Uterus (tissue), 4 donors: ENCODE results near the gene SYT12. TPM values are rescaled to one million over a fixed set of nuclear protein-coding genes. Genes with fewer than 3 reads are reported as not detected.
A peak's percentile ranks its signal among the peaks of the same experiment; 100 is the strongest.

Experiments used
- DNase-seq, 2 donors: peaks; one replicate each; pipeline ENCODE4 v3.0.0-alpha.2; 2019 to 2020
- H3K27ac ChIP-seq, 2 donors: fragments of 200-600 bp; sonication (generic); 1 replicate in 1 of 2; 2 replicates in 1 of 2; pipeline ENCODE4 v1.5.1; 2016 to 2018
- H3K27me3 ChIP-seq, 2 donors: fragments of 200-600 bp; sonication (generic); one replicate each; pipeline ENCODE4 v1.5.1; 2018 to 2019; ENCODE audit warnings: control low read depth in 1 of 2
- H3K36me3 ChIP-seq, 2 donors: fragments of 200-600 bp; sonication (generic); one replicate each; pipeline ENCODE4 v1.5.1; 2019; ENCODE audit warnings: control low read depth in 1 of 2
- H3K4me1 ChIP-seq, 2 donors: fragments of 200-600 bp; sonication (generic); one replicate each; pipeline ENCODE4 v1.5.1; 2018 to 2019; ENCODE audit warnings: control low read depth in 1 of 2
- H3K4me3 ChIP-seq, 2 donors: fragments of 200-600 bp; sonication (generic); 1 replicate in 1 of 2; 2 replicates in 1 of 2; pipeline ENCODE4 v1.5.1; 2018 to 2019; ENCODE audit warnings: mild to moderate bottlenecking in 1 of 2
- H3K9me3 ChIP-seq, 2 donors: fragments of 200-600 bp; sonication (generic); one replicate each; pipeline ENCODE4 v1.5.1; 2019; ENCODE audit warnings: control low read depth in 1 of 2
- CTCF ChIP-seq, 4 experiments: fragments of 200-600 bp in 2 of 4; fragments of 450-650 bp in 2 of 4; sonication (generic) in 2 of 4; IDR thresholded peaks; one replicate each; pipeline ENCODE4 v1.5.1; 2016 to 2019; ENCODE audit warnings: antibody characterized with exemption in 4 of 4, mild to moderate bottlenecking in 2 of 4, moderate library complexity in 1 of 4
- POLR2A ChIP-seq, 2 donors: fragments of 450-650 bp; IDR thresholded peaks; one replicate each; pipeline ENCODE4 v1.6.1; 2016; ENCODE audit warnings: antibody characterized with exemption in 2 of 2, mild to moderate bottlenecking in 1 of 2, moderate library complexity in 1 of 2
- intact Hi-C: fragments of 100-400 bp; cut with DNase I; formaldehyde crosslinking; loops from one replicate; pipeline ENCODE4 v1.15.1; 2023; ENCODE audit warnings: low total_unique reads
- total RNA-seq, 4 donors: library from RNA; depleted of rRNA in 3 of 4; stranded (reverse); fragments of >200 nt in 3 of 4; gene quantifications; one replicate each; pipeline versions ENCODE4 v1.1.0 to v1.2.4, GENCODE V29; 2014 to 2023
- donor health status: DM: yes; HTN: yes; CAD: no.

SYT12 gene
- total RNA-seq, 4 donors from 2014 or later = 0.55 to 0.61 TPM; not detected in 2

DNA sequence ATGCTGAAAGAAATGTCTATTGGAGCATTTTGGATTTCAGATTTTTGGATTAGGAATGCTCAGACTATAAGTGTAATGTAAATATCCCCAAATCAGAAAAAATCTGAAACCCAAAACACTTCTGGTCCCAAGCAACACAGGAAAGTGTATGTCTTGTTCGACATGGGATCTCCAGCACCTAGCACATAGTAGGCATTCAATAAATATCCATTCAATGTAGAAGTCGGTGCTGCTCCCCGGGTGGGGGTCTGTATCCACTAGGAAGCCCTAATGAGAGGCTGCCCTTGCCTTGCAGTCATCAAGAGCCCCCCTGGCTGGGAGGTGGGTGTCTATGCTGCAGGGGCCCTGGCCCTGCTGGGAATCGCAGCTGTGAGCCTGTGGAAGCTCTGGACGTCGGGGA lies 11.4 kb downstream of the SYT12 start:
- Histone ChIP-seq H3K27me3 (no peaks in the 10 kb centered on the region), H3K27ac (peak overlapping the region; percentile 9 to 63), H3K36me3 (no peaks in the 10 kb centered on the region), H3K9me3 (no peaks in the 10 kb centered on the region), H3K4me3 (no peak overlapping the region), H3K4me1 (no peaks in the 10 kb centered on the region)
- no peak for TF ChIP-seq CTCF (IDR thresholded peaks at IDR 0.05)
- TF ChIP-seq POLR2A (IDR thresholded peaks at IDR 0.05) = no peak
- DNase-seq = no peak
- intact Hi-C loops = no loop called here

- Histone ChIP-seq H3K27me3 (no peaks in the 10 kb centered on the region), H3K27ac (no peak overlapping the region), H3K36me3 (no peaks in the 10 kb centered on the region), H3K4me1 (no peaks in the 10 kb centered on the region), H3K9me3 (no peaks in the 10 kb centered on the region), H3K4me3 (no peak overlapping the region)
- DNase-seq = no peak
- TF ChIP-seq POLR2A (IDR thresholded peaks at IDR 0.05) (no peak), CTCF (IDR thresholded peaks at IDR 0.05) (no peak)
- intact Hi-C loops = no loop called here
Observed at GRCh38 chr11:67040147-67040546, 17.2 kb downstream of the SYT12 start.

- H3K9me3 ChIP-seq = no peaks in the 10 kb centered on the region
- no peaks in the 10 kb centered on the region for H3K27me3 ChIP-seq
- H3K4me1 ChIP-seq = no peaks in the 10 kb centered on the region
- intact Hi-C loops = no loop called here
- no peak for DNase-seq
- no peaks in the 10 kb centered on the region for H3K36me3 ChIP-seq
- H3K27ac ChIP-seq = no peak overlapping the region
- H3K4me3 ChIP-seq = no peak overlapping the region
- TF ChIP-seq POLR2A (IDR thresholded peaks at IDR 0.05) = no peak
- no peak for TF ChIP-seq CTCF (IDR thresholded peaks at IDR 0.05)
Observed at GRCh38 chr11:67041602-67042001, 18.7 kb downstream of the SYT12 start.

GRCh38 chr11:67043572-67044349 lies 20.8 kb downstream of the SYT12 start:
- no peak for DNase-seq
- Histone ChIP-seq H3K9me3 (no peaks in the 10 kb centered on the region), H3K27ac (no peak overlapping the region), H3K27me3 (no peaks in the 10 kb centered on the region), H3K4me1 (no peaks in the 10 kb centered on the region), H3K4me3 (no peak overlapping the region), H3K36me3 (no peaks in the 10 kb centered on the region)
- intact Hi-C loops = no loop called here
- TF ChIP-seq CTCF (IDR thresholded peaks at IDR 0.05) = no peak
- no peak for TF ChIP-seq POLR2A (IDR thresholded peaks at IDR 0.05)

DNA sequence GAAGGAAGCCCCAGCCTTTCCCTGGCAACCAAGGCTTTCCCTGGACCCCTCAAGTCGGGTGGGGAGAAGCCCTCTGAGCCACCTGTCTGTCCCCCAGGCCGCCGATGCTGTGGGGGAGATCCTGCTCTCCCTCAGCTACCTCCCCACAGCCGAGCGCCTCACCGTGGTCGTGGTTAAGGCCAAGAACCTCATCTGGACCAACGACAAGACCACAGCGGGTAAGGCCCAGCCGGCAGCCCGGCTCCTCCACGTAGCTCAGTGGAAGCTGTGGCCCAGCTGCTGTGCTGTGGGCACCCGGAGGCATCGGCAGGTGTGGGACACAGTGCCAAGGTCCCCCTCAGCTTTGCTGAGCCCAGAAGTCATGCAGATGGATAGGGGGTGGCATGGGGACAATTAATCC lies 21.6 kb downstream of the SYT12 start:
- Histone ChIP-seq H3K27me3 (no peaks in the 10 kb centered on the region), H3K4me1 (no peaks in the 10 kb centered on the region), H3K36me3 (no peaks in the 10 kb centered on the region), H3K4me3 (no peak overlapping the region), H3K27ac (no peak overlapping the region), H3K9me3 (no peaks in the 10 kb centered on the region)
- DNase-seq = no peak
- TF ChIP-seq CTCF (IDR thresholded peaks at IDR 0.05) = no peak
- no peak for TF ChIP-seq POLR2A (IDR thresholded peaks at IDR 0.05)
- intact Hi-C loops = no loop called here
